CD4-positive, alpha-beta T cell (primary cell): ENCODE results near the gene BTBD1. TPM values are rescaled to one million over a fixed set of nuclear protein-coding genes. Genes with fewer than 3 reads are reported as not detected.

Experiments
- ATAC-seq: fragments of 200-7000 bp; cut with Tn5 transposase; one replicate; pipeline ENCODE4 v1.10.0; 2022; ENCODE audit warnings: mild to moderate bottlenecking; ENCODE audit not compliant: poor library complexity
- CTCF ChIA-PET: fragments of 350-600 bp; sonication (Branson Sonifier 250); formaldehyde crosslinking; loops from one replicate; lab custom pipeline; 2021; ENCODE audit warnings: antibody characterized with exemption, inconsistent platforms; lab: Charles Lee
- POLR2A ChIA-PET: fragments of 350-600 bp; sonication (Branson Sonifier 250); formaldehyde crosslinking; loops from one replicate; lab custom pipeline; 2021; ENCODE audit warnings: antibody characterized with exemption, inconsistent platforms; lab: Charles Lee
- DNase-seq, 14 experiments: peaks; one replicate each; pipeline ENCODE4 v3.0.0-alpha.2; 2013 to 2020; ENCODE audit warnings: mixed read lengths in 2 of 14
- H3K27ac ChIP-seq, 2 donors: one replicate each; pipeline versions ENCODE4 v1.5.1 to v1.7.0; 2013; ENCODE audit warnings: low read length in 2 of 2, low read depth in 1 of 2, mild to moderate bottlenecking in 1 of 2
- H3K27me3 ChIP-seq, 2 experiments: 1 replicate in 1 of 2; 2 replicates in 1 of 2; pipeline versions ENCODE4 v1.6.1 to v1.7.0; 2013; ENCODE audit warnings: low read length in 2 of 2, control low read depth in 1 of 2, mild to moderate bottlenecking in 1 of 2, moderate library complexity in 1 of 2; ENCODE audit not compliant: insufficient read depth in 2 of 2, control insufficient read depth in 1 of 2
- H3K36me3 ChIP-seq: one replicate; pipeline ENCODE4 v1.6.1; 2013; ENCODE audit warnings: low read length, control low read depth; ENCODE audit not compliant: insufficient read depth
- H3K4me1 ChIP-seq: one replicate; pipeline ENCODE4 v1.6.1; 2013; ENCODE audit warnings: low read length, control low read depth; ENCODE audit not compliant: insufficient read depth
- H3K4me3 ChIP-seq: one replicate; pipeline ENCODE4 v1.5.1; 2013; ENCODE audit warnings: mild to moderate bottlenecking, low read length, moderate library complexity
- H3K9me3 ChIP-seq, 2 experiments: 1 replicate in 1 of 2; 2 replicates in 1 of 2; pipeline versions ENCODE4 v1.6.1 to v1.7.0; 2013; ENCODE audit warnings: low read length in 2 of 2, mild to moderate bottlenecking in 2 of 2, control low read depth in 1 of 2, moderate library complexity in 1 of 2; ENCODE audit not compliant: control insufficient read depth in 1 of 2, insufficient read depth in 1 of 2
- H3K27ac Mint-ChIP-seq: one replicate; pipeline ENCODE4 v1.8.0; 2020; ENCODE audit warnings: mixed read lengths
- H3K27me3 Mint-ChIP-seq: one replicate; pipeline ENCODE4 v1.8.0; 2021; ENCODE audit warnings: mixed read lengths
- H3K36me3 Mint-ChIP-seq: one replicate; pipeline ENCODE4 v1.8.0; 2021; ENCODE audit warnings: low read depth, mixed read lengths
- H3K4me1 Mint-ChIP-seq: one replicate; pipeline ENCODE4 v1.8.0; 2021; ENCODE audit warnings: low read depth, mixed read lengths
- H3K4me3 Mint-ChIP-seq: one replicate; pipeline ENCODE4 v1.8.0; 2020; ENCODE audit warnings: mild to moderate bottlenecking, mixed read lengths
- H3K9me3 Mint-ChIP-seq: one replicate; pipeline ENCODE4 v1.8.0; 2020; ENCODE audit warnings: mixed read lengths
- intact Hi-C, 2 experiments: fragments of 100-400 bp; cut with DNase I in 1 of 2; cut with micrococcal nuclease in 1 of 2; formaldehyde crosslinking; loops; one replicate each; pipeline versions ENCODE4 v1.15.1 to v1.9.0; 2023 to 2025; cut with DNase I, micrococcal nuclease
- total RNA-seq, 174 experiments: library from RNA in 2 of 174; stranded (reverse) in 2 of 174; gene quantifications; one replicate each; pipeline ENCODE4 v1.2.3 and lab custom pipeline; 2021 to 2026
- TF ChIP-seq, protein P1 (sequence below): fragments of 200-600 bp; IDR thresholded peaks from one replicate; pipeline ENCODE4 v1.8.0; 2022; ENCODE audit warnings: antibody characterized with exemption, mild to moderate bottlenecking

The BTBD1 gene
- total RNA-seq, 2 experiments from 2014 or later: 26.3 to 27.5 TPM

DNA sequence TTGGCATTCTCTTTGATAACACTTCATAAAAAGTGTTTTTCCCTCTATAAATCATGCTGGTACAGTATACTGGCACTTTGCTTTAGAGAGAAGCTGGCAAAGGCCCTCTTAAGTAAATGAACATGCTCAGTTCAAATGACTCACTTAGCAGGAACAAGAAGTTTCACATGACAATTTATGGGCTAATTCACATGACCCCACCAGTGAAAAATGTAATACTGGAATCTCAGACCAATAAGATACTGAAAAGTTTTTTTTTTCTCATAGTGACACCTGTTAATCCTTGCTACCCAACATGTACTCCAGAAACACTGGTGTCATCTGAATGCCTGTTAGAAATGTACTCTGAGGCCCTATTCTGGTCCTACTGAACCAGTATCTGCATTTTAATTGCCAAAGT lies 13.9 kb downstream of the BTBD1 start:
- Mint-ChIP-seq H3K27me3 (no peaks in the 10 kb centered on the region), H3K27ac (no peak overlapping the region), H3K9me3 (no peaks in the 10 kb centered on the region), H3K4me1 (peaks cover 23% of the 10 kb centered on the region), H3K4me3 (no peak overlapping the region), H3K36me3 (peaks cover 81% of the 10 kb centered on the region)
- peaks cover 11% of the 10 kb centered on the region for H3K4me1 ChIP-seq
- H3K27me3 ChIP-seq: no peaks in the 10 kb centered on the region
- DNase-seq (no peak), ATAC-seq (no peak)
- no peaks in the 10 kb centered on the region for H3K9me3 ChIP-seq
- no peak overlapping the region for H3K27ac ChIP-seq
- CTCF ChIA-PET: no interaction called here
- no peak overlapping the region for H3K4me3 ChIP-seq
- TF ChIP-seq, protein P1, sequence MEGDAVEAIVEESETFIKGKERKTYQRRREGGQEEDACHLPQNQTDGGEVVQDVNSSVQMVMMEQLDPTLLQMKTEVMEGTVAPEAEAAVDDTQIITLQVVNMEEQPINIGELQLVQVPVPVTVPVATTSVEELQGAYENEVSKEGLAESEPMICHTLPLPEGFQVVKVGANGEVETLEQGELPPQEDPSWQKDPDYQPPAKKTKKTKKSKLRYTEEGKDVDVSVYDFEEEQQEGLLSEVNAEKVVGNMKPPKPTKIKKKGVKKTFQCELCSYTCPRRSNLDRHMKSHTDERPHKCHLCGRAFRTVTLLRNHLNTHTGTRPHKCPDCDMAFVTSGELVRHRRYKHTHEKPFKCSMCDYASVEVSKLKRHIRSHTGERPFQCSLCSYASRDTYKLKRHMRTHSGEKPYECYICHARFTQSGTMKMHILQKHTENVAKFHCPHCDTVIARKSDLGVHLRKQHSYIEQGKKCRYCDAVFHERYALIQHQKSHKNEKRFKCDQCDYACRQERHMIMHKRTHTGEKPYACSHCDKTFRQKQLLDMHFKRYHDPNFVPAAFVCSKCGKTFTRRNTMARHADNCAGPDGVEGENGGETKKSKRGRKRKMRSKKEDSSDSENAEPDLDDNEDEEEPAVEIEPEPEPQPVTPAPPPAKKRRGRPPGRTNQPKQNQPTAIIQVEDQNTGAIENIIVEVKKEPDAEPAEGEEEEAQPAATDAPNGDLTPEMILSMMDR: no peak
- intact Hi-C loops: no loop called here
- POLR2A ChIA-PET: no interaction called here
- H3K36me3 ChIP-seq: peaks cover 58% of the 10 kb centered on the region

- H3K4me1 ChIP-seq: no peaks in the 10 kb centered on the region
- H3K36me3 ChIP-seq: peaks cover 62% of the 10 kb centered on the region
- ChIA-PET CTCF (interaction anchor here (1.7 kb wide), 1 partner anchor 11 kb away, joined by 4 read pairs; no protein-coding TSS in a partner anchor), POLR2A (no interaction called here)
- H3K4me3 Mint-ChIP-seq: no peak overlapping the region
- DNase-seq (no peak), ATAC-seq (no peak)
- intact Hi-C loops: no loop called here
- H3K36me3 Mint-ChIP-seq: peaks cover 78% of the 10 kb centered on the region
- no peaks in the 10 kb centered on the region for H3K27me3 ChIP-seq
- TF ChIP-seq, protein P1: no peak
- no peaks in the 10 kb centered on the region for H3K27me3 Mint-ChIP-seq
- H3K4me3 ChIP-seq: no peak overlapping the region
- H3K27ac ChIP-seq: no peak overlapping the region
- H3K9me3 ChIP-seq: no peaks in the 10 kb centered on the region
- H3K4me1 Mint-ChIP-seq: peaks cover 20% of the 10 kb centered on the region
- peak overlapping the region; percentile 6 for H3K27ac Mint-ChIP-seq
- no peaks in the 10 kb centered on the region for H3K9me3 Mint-ChIP-seq
These were observed 20.4 kb downstream of the BTBD1 start for GRCh38 chr15:83046558-83047127.

DNA sequence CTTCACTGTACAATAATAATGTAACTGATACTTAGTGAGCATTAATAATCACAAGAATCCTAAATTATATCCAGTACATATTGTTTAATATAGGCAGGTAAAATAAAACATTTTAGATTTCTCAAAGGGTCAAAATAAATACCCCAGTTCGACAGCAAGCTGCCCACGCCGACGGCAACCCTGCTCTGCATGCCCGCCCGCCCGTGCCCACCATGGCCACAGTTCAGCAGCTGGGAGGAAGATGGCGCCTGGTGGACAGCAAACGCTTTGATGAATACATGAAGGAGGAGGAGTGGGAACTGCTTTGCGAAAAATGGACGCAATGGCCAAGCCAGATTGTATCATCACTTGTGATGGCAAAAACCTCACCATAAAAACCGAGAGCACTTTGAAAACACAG lies 22.9 kb downstream of the BTBD1 start:
- H3K4me1 ChIP-seq: no peaks in the 10 kb centered on the region
- H3K27ac Mint-ChIP-seq: no peak overlapping the region
- H3K9me3 Mint-ChIP-seq: no peaks in the 10 kb centered on the region
- H3K27me3 ChIP-seq: no peaks in the 10 kb centered on the region
- ATAC-seq (no peak), DNase-seq (no peak)
- H3K36me3 Mint-ChIP-seq: peaks cover 88% of the 10 kb centered on the region
- no peak overlapping the region for H3K4me3 Mint-ChIP-seq
- ChIA-PET CTCF (no interaction called here), POLR2A (no interaction called here)
- H3K9me3 ChIP-seq: no peaks in the 10 kb centered on the region
- TF ChIP-seq, protein P1: no peak
- no peak overlapping the region for H3K27ac ChIP-seq
- no peak overlapping the region for H3K4me3 ChIP-seq
- peaks cover 75% of the 10 kb centered on the region for H3K36me3 ChIP-seq
- peaks cover 22% of the 10 kb centered on the region for H3K4me1 Mint-ChIP-seq
- no peaks in the 10 kb centered on the region for H3K27me3 Mint-ChIP-seq
- intact Hi-C loops: no loop called here
